Stimulated activated CD4-positive, alpha-beta T cell treated with anti-CD3 and anti-CD28 coated beads, Interleukin-1b, Interleukin-23, amount 100 ng/mL, for 48 hours (primary cell): ENCODE data around the gene ALLC.

Experiments used
- DNase-seq: peaks from one replicate; pipeline ENCODE4 v3.0.0-alpha.2; 2020

The ALLC gene

GRCh38 chr2:3656762-3657721 is 958 bp upstream of the ALLC start:
- DNase-seq = no peak

- DNase-seq = no peak
Observed at GRCh38 chr2:3659447-3660432, 1.7 kb downstream of the ALLC start.

- DNase-seq = peak; percentile 34
Observed at GRCh38 chr2:3660640-3661039, 2.6 kb downstream of the ALLC start.

- DNase-seq = no peak
Observed at GRCh38 chr2:3661149-3661660, 3.2 kb downstream of the ALLC start.

- no peak for DNase-seq
Observed at GRCh38 chr2:3662239-3662638, 4.2 kb downstream of the ALLC start.

GRCh38 chr2:3664118-3664517 is 6.1 kb downstream of the ALLC start:
- no peak for DNase-seq

GRCh38 chr2:3664925-3665324 is 6.9 kb downstream of the ALLC start:
- DNase-seq = no peak

- no peak for DNase-seq
Observed at GRCh38 chr2:3665886-3666612, 8.0 kb downstream of the ALLC start.

GRCh38 chr2:3666613-3666975 is 8.6 kb downstream of the ALLC start:
- DNase-seq = no peak

- no peak for DNase-seq
Observed at GRCh38 chr2:3667151-3667631, 9.2 kb downstream of the ALLC start.

GRCh38 chr2:3669656-3670055 is 11.7 kb downstream of the ALLC start:
- no peak for DNase-seq

- no peak for DNase-seq
Observed at GRCh38 chr2:3670376-3670775, 12.4 kb downstream of the ALLC start.

GRCh38 chr2:3670941-3671340 is 12.9 kb downstream of the ALLC start:
- no peak for DNase-seq

- no peak for DNase-seq
Observed at GRCh38 chr2:3672861-3673678, 15.1 kb downstream of the ALLC start.

GRCh38 chr2:3674066-3674845 is 16.3 kb downstream of the ALLC start:
- no peak for DNase-seq

- DNase-seq = no peak
Observed at GRCh38 chr2:3675687-3676086, 17.7 kb downstream of the ALLC start.

GRCh38 chr2:3677436-3677835 is 19.4 kb downstream of the ALLC start:
- no peak for DNase-seq

- no peak for DNase-seq
Observed at GRCh38 chr2:3678212-3678611, 20.2 kb downstream of the ALLC start.

- DNase-seq = no peak
Observed at GRCh38 chr2:3679180-3679579, 21.2 kb downstream of the ALLC start.

GRCh38 chr2:3679616-3680393 is 21.8 kb downstream of the ALLC start:
- DNase-seq = no peak
